A673 (cell line): ENCODE data around the gene ZFP3. TPM values are rescaled to one million over a fixed set of nuclear protein-coding genes. Genes with fewer than 3 reads are reported as not detected.
A peak's percentile ranks its signal among the peaks of the same experiment; 100 is the strongest.
"Not testable (repeated sequence)": the region's sequence is repeated elsewhere in the genome, so short reads cannot be mapped to it uniquely, and the experiment has no call there.

ENCODE experiments used
- Bru-seq: library from RNA; stranded (reverse); fragments of 400-500 nt; gene quantifications from one replicate; lab custom pipeline; 2021; lab: Mats Ljungman, UMichigan
- BruChase-seq, 2 experiments: library from RNA; stranded (reverse); fragments of 400-500 nt; gene quantifications; one replicate each; lab custom pipeline; 2021; lab: Mats Ljungman, UMichigan
- BruUV-seq: library from RNA; stranded (reverse); fragments of 400-500 nt; replicated peaks from 2 replicates; lab custom pipeline; 2021; lab: Mats Ljungman, UMichigan
- CTCF ChIA-PET: fragments of 300-600 bp; sonication (Branson Sonifier 250); formaldehyde crosslinking; loops from one replicate; lab custom pipeline; 2022; ENCODE audit warnings: antibody characterized with exemption; lab: Charles Lee
- POLR2A ChIA-PET: fragments of 300-600 bp; sonication (Branson Sonifier 250); formaldehyde crosslinking; loops from one replicate; lab custom pipeline; 2022; ENCODE audit warnings: antibody characterized with exemption; ENCODE audit not compliant: low non-redundant PET; lab: Charles Lee
- DNase-seq: peaks from one replicate; pipeline ENCODE4 v3.0.0-alpha.2; 2015; ENCODE audit warnings: low spot score
- H3K27ac ChIP-seq: fragments of 200-600 bp; sonication (generic); 2 replicates; pipeline ENCODE4 v1.5.1; 2016; ENCODE audit warnings: mixed run types, low read depth, mild to moderate bottlenecking, mixed read lengths, antibody characterized with exemption, low read length; ENCODE audit not compliant: poor library complexity, severe bottlenecking
- H3K27me3 ChIP-seq: fragments of 200-600 bp; sonication (generic); replicated peaks from 2 replicates; pipeline ENCODE4 v1.6.1; 2017; ENCODE audit warnings: mixed run types, low read depth, mild to moderate bottlenecking, mixed read lengths, antibody characterized with exemption, low read length; ENCODE audit not compliant: insufficient read depth, poor library complexity
- H3K36me3 ChIP-seq: fragments of 200-600 bp; sonication (generic); 2 replicates; pipeline ENCODE4 v1.6.1; 2016; ENCODE audit warnings: mixed run types, mild to moderate bottlenecking, mixed read lengths, antibody characterized with exemption, low read length; ENCODE audit not compliant: insufficient read depth, poor library complexity, severe bottlenecking
- H3K4me1 ChIP-seq: fragments of 200-600 bp; sonication (generic); 2 replicates; pipeline ENCODE4 v1.6.1; 2017; ENCODE audit warnings: mixed run types, mild to moderate bottlenecking, mixed read lengths, antibody characterized with exemption, low read length; ENCODE audit not compliant: insufficient read depth, poor library complexity, severe bottlenecking
- H3K4me3 ChIP-seq: fragments of 200-600 bp; sonication (generic); 2 replicates; pipeline ENCODE4 v1.5.1; 2016; ENCODE audit warnings: low read depth, mixed run types, mild to moderate bottlenecking, mixed read lengths, low read length; ENCODE audit not compliant: poor library complexity, severe bottlenecking
- H3K9me3 ChIP-seq: fragments of 200-600 bp; sonication (generic); 2 replicates; pipeline ENCODE4 v1.6.1; 2016; ENCODE audit warnings: mixed run types, low read depth, mild to moderate bottlenecking, mixed read lengths, antibody characterized with exemption, low read length; ENCODE audit not compliant: poor library complexity, severe bottlenecking
- CTCF ChIP-seq: fragments of 300-800, 200-600 bp; sonication (generic); conservative IDR thresholded peaks from 2 replicates; pipeline ENCODE4 v1.5.1; 2017; ENCODE audit warnings: low read depth, mild to moderate bottlenecking, antibody characterized with exemption, low read length, moderate library complexity, mixed read lengths
- EZH2 ChIP-seq: fragments of 200-600 bp; sonication (generic); IDR thresholded peaks from 2 replicates; pipeline ENCODE4 v1.6.1; 2017; ENCODE audit warnings: borderline replicate concordance, low read depth, mild to moderate bottlenecking, mixed read lengths, antibody characterized with exemption, low read length; ENCODE audit not compliant: poor library complexity, severe bottlenecking
- intact Hi-C: fragments of 100-400 bp; cut with micrococcal nuclease; formaldehyde crosslinking; loops from one replicate; pipeline ENCODE4 v1.10.0; 2022; ENCODE audit not compliant: unreplicated experiment
- long read RNA-seq: library from polyadenylated mRNA; stranded (forward); transcript quantifications from one replicate; pipeline ENCODE4 v2.0.0, GENCODE V29; 2022
- total RNA-seq: library from RNA; stranded (reverse); gene quantifications from 2 replicates; pipeline ENCODE4 v1.2.3, GENCODE V29; 2021

The ZFP3 gene
- total RNA-seq: 8.4 and 8.9 TPM in 2 replicates
- Bru-seq, nascent RNA: percentile 71 among the genes with signal in this experiment
- BruChase-seq, experiment 1, labeled RNA remaining after a 2-hour chase: percentile 85 among the genes with signal in this experiment
- percentile 66 among the genes with signal in this experiment for BruChase-seq, experiment 2, labeled RNA remaining after a 6-hour chase
- long read RNA-seq, full-length matches to known transcripts: 9 of 9 reads
- long read RNA-seq, partial matches to known transcripts: 0 of 9 reads
- long read RNA-seq, other reads (novel, unspliced or antisense): 0 of 9 reads

- peak; percentile 92 for DNase-seq
- POLR2A ChIA-PET: interaction anchor here (0.9 kb wide), 1 partner anchor 114 kb away, joined by 7 read pairs; no protein-coding TSS in a partner anchor
- TF ChIP-seq CTCF (0 out of 2 replicates have a peak, but pooled peaks have one; percentile 10), EZH2 (no peak)
- H3K9me3 ChIP-seq: peaks cover 8% of the 10 kb centered on the region
- H3K4me3 ChIP-seq: peak within 1 kb of the TSS; percentile 70
- no peaks in the 10 kb centered on the region for H3K36me3 ChIP-seq
- intact Hi-C loops: no loop called here
- H3K27me3 ChIP-seq: no peaks in the 10 kb centered on the region
- CTCF ChIA-PET: no interaction called here
- H3K4me1 ChIP-seq: no peaks in the 10 kb centered on the region
- peak within 1 kb of the TSS; percentile 76 for H3K27ac ChIP-seq
- no TSS peak for BruUV-seq
Measured at GRCh38 chr17:5078106-5079028, at the start of gene ZFP3. TSS of gene ZFP3 (plus strand) at chr17:5078467. CDS start at chr17:5091505, 13,038 bp downstream.

- H3K27me3 ChIP-seq, POLR2A ChIA-PET, H3K36me3 ChIP-seq, CTCF ChIA-PET, BruUV-seq, DNase-seq, H3K9me3 ChIP-seq, intact Hi-C loops, H3K4me1 ChIP-seq, H3K27ac ChIP-seq, H3K4me3 ChIP-seq: not testable (repeated sequence)
Measured at GRCh38 chr17:5030168-5030567, 48.1 kb upstream of the ZFP3 start.

- Histone ChIP-seq H3K36me3 (no peaks in the 10 kb centered on the region), H3K27me3 (no peaks in the 10 kb centered on the region), H3K9me3 (no peaks in the 10 kb centered on the region), H3K4me1 (peaks cover 4% of the 10 kb centered on the region), H3K27ac (no peak overlapping the region), H3K4me3 (peak overlapping the region; percentile 42)
- TF ChIP-seq EZH2: no peak
- TF ChIP-seq CTCF: peak; percentile 67
- ChIA-PET POLR2A (no interaction called here), CTCF (interaction anchor here (0.9 kb wide), 1 partner anchor 30 kb away, joined by 4 read pairs; no protein-coding TSS in a partner anchor)
- intact Hi-C loops: no loop called here
- DNase-seq: peak; percentile 94
- BruUV-seq: no TSS peak
Measured at GRCh38 chr17:5031365-5032082, 46.7 kb upstream of the ZFP3 start.
